DMS53 (cell line): Measurements from ENCODE around the gene ZNF891.

Experiments used
- DNase-seq: peaks from one replicate; lab custom pipeline; 2025; lab: John Stamatoyannopoulos, UW

ZNF891 gene

GRCh38 chr12:133130038-133130807 lies at the start of gene ZNF891, which contains the start of gene ZNF10:
Gene ZNF891, minus strand, starts transcription at chr12:133130274. Its CDS starts 8,356 bp downstream, at chr12:133121918.
Gene ZNF10, plus strand, starts transcription at chr12:133130627. Its CDS starts 13,866 bp downstream, at chr12:133144493.
- DNase-seq = peak; percentile 99

- DNase-seq = no peak
Measured at GRCh38 chr12:133174901-133175300, 44.8 kb upstream of the ZNF891 start.

GRCh38 chr12:133172491-133172890 lies 42.4 kb upstream of the ZNF891 start:
- no peak for DNase-seq

- DNase-seq = no peak
Measured at GRCh38 chr12:133165776-133166175, 35.7 kb upstream of the ZNF891 start.

GRCh38 chr12:133156125-133156690 lies 26.1 kb upstream of the ZNF891 start:
- DNase-seq = no peak

GRCh38 chr12:133145981-133146380 lies 15.9 kb upstream of the ZNF891 start:
- DNase-seq = no peak

GRCh38 chr12:133135747-133136146 lies 5.7 kb upstream of the ZNF891 start:
- no peak for DNase-seq

- DNase-seq = peak; percentile 85
Measured at GRCh38 chr12:133130808-133131128, 694 bp upstream of the ZNF891 start.

GRCh38 chr12:133129368-133130037 lies 571 bp downstream of the ZNF891 start:
- DNase-seq = peak; percentile 73

GRCh38 chr12:133124674-133125073 lies 5.4 kb downstream of the ZNF891 start:
- DNase-seq = no peak

- DNase-seq = peak; percentile 44
Measured at GRCh38 chr12:133120385-133121191, 9.5 kb downstream of the ZNF891 start.

- DNase-seq = no peak
Measured at GRCh38 chr12:133108150-133108549, 21.9 kb downstream of the ZNF891 start.

- no peak for DNase-seq
Measured at GRCh38 chr12:133107121-133107520, 23.0 kb downstream of the ZNF891 start.

- peak; percentile 31 for DNase-seq
Measured at GRCh38 chr12:133106253-133106652, 23.8 kb downstream of the ZNF891 start.

GRCh38 chr12:133105620-133106019 lies 24.5 kb downstream of the ZNF891 start:
- DNase-seq = peak; percentile 25

- no peak for DNase-seq
Measured at GRCh38 chr12:133083345-133083744, 46.7 kb downstream of the ZNF891 start.

GRCh38 chr12:133081159-133081780 lies 48.8 kb downstream of the ZNF891 start:
- DNase-seq = peak; percentile 40

- peak; percentile 99 for DNase-seq
Measured at GRCh38 chr12:133080368-133081158, 49.5 kb downstream of the ZNF891 start, which contains the start of gene ZNF140. Gene ZNF140, plus strand, starts transcription at chr12:133080923. Its CDS starts 398 bp downstream, at chr12:133081321.

- DNase-seq = peak; percentile 100
Measured at GRCh38 chr12:133080026-133080367, 50.1 kb downstream of the ZNF891 start.

GRCh38 chr12:133073836-133074235 lies 56.2 kb downstream of the ZNF891 start:
- no peak for DNase-seq

- no peak for DNase-seq
Measured at GRCh38 chr12:133063556-133063955, 66.5 kb downstream of the ZNF891 start.
